Measurements from ENCODE around the gene NELFA.

Gene NELFA

GRCh38 chr4:1964971-1965370, 43.8 kb downstream of the NELFA start:
- DNase-seq (ENCODE audit: low spot score): no peak

DNA sequence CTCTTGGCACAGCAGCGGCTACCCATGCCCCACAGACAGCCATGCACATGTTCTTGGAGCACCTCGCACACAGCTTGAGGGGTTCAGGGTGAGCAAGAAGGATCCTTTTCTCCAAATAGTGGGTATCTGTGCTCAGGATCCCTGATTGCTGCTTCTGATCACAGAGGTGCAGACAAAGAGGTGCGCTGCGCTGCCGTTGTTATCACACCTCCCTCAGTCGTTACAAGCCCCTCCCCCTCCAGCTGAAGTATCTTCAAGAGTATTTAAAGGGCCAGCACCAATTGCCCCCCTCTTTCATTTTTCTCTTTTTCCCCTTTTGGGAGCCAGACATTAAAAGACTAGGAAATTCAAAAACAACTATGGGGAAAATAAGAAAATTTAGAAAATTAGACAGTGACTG, 44.3 kb downstream of the NELFA start:
- no peak for DNase-seq (ENCODE audit: low spot score)

GRCh38 chr4:1962980-1963379, 45.8 kb downstream of the NELFA start:
- no peak for DNase-seq (ENCODE audit: low spot score)

DNA sequence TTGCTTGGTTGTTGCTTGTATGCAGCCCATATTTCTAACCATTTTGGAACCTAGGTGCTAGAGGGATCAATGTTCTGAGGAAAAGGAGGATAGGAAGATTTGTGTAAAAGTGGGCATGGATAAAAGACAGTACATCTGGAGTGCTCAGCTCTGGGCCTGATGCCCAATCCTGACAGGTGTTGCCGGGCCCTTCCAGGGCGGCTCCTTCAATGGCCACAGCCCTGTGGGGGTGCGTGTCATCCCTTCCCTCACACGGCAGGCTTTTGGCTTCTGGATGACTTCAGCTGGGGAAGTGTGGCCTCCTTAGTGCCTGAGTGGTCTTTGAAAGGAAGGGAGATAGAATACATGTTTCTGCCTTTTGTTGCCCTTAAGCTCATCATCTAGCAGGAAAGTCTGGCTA, 47.2 kb downstream of the NELFA start:
- DNase-seq (ENCODE audit: low spot score): no peak

DNA sequence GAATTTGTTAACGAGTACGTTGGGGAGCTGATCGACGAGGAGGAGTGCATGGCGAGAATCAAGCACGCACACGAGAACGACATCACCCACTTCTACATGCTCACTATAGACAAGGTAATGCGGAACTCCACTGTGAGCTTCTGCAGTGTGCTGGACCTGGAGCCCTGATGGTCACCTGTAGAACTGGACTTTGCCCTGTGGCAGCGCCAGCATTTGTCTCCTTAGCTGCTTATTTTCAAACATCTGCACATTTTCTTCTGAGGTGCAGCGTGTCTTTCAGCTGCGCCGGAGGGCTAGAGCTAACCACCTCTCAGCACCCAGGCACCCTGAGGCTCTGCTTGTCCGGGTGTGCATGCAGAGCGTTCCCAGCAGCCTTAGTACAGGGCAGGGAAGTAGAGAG, 47.7 kb downstream of the NELFA start:
- DNase-seq (ENCODE audit: low spot score): no peak

- DNase-seq (ENCODE audit: low spot score): no peak
These were observed 48.5 kb downstream of the NELFA start for GRCh38 chr4:1960170-1960825.

DNA sequence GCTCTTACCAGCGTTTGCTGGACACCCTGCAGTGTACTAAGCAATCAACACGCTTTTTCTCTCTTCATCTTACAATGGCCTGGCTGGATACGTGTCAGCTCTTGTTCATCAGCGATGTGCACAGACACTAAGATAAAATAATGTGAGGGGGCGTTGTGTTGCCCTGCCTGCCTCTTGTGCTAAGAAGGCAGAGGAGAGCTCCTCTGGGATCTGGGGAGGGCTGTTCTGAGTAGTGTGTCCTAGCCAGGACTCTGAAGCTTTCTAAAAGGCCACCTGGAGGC, 49.7 kb downstream of the NELFA start:
- DNase-seq (ENCODE audit: low spot score): no peak

DNA sequence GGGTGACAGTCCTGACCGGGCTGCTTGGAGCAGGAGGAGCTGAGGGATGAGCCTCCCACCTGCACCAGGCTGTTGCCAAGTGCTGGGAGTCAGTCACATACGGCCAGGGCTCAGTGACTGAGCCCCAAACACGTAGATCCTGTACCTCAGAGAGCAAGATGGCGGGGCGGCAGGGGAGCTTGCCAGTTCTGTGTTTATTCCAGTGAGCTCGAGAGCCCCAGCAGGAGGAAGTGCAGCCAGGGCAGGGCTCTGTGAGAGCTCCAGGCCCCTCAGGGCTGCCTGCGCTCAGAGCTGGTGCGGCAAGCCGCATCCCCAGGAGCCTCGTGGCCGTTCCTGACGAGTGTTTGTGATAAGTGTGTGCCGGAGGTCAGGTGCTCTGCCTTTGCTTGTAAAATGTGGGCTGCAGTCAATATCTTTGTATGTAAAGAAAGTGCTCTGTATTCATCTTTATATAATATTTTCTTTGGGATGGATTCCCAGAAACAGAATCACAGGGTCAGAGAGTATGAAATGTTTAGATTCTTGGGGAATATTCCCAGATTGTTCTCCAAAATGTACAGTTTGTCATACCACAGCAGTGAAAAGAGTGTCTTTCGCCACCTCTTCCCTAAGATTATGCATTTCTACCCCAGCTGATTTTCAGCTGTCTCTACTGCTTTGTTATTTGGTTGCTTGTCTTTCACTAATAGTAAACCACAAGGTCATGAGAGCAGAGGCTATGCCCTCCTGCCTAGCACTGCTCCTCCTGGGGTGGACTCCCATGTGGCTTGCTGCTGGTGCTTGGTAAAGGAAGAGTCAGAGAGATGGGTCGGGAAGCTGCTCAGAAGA, 50.3 kb downstream of the NELFA start:
- DNase-seq (ENCODE audit: low spot score): no peak

GRCh38 chr4:1956631-1957030, 52.1 kb downstream of the NELFA start:
- DNase-seq (ENCODE audit: low spot score): no peak

DNA sequence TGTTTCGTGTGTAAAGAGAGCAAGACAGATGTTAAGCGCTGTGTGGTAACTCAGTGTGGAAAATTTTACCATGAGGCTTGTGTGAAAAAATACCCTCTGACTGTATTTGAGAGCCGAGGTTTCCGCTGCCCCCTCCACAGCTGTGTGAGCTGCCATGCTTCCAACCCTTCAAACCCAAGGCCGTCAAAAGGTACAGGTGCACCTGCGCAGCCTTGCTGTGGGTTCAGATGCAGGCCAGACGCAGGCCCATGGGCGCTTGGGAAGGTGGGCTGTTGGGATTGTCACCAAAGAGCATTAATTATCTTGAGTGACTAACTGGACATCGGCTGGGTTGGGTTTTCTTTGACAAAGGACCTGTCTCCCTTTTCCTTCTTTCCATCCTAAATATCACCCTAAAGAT, 55.4 kb downstream of the NELFA start:
- no peak for DNase-seq (ENCODE audit: low spot score)

DNA sequence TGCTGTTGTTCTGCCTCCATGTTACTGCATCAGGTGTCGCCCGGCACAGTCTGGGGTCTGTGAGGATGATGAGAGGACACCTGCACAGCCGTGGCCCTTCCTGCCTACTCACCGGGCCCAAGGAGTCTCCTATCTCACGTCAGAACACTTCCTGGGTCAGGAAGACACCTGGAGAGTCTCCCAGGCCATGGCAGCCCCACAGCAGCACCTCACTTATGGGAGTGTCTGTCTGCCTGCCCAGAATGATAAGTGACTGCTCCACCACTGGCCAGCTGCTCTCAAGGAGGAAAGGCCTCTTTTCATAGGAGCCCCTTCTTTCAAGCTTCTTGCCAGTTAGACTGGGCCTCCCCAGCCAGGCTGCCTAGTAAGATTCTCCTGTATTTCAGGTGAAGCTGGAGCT, 56.1 kb downstream of the NELFA start:
- DNase-seq (ENCODE audit: low spot score): no peak

GRCh38 chr4:1952058-1952700, 56.6 kb downstream of the NELFA start:
- DNase-seq (ENCODE audit: low spot score): no peak

GRCh38 chr4:1950369-1950768, 58.4 kb downstream of the NELFA start:
- DNase-seq (ENCODE audit: low spot score): no peak

DNA sequence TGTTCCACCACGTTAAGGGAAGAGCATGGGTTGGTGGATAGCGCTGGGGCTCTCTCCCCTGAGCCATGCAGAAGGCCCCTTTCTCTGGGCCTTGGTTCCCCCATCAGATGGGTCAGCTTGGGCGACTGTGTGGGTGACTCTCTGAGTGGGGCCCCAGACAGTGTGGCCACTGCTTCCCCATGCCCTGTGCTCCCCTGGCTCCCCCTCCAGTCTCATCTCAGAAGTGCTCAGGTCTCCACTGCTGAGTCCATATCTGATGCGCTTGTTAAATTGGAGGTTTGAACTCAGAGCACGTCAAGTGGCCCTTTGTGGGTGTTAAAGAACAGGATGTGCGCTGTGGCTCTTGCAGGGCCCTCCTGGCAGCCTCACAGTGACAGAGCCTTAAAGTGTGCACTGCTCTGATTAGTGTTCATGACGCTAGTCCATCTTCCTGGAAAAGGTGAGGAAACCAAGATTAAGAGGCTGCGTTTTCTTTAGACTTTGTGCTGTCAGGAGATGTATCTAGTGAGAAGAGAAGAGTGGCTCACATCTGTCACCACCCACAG, 59.8 kb downstream of the NELFA start:
- DNase-seq (ENCODE audit: low spot score): no peak

GRCh38 chr4:1948232-1948631, 60.5 kb downstream of the NELFA start:
- DNase-seq (ENCODE audit: low spot score): no peak

- DNase-seq (ENCODE audit: low spot score): no peak
These were observed 62.9 kb downstream of the NELFA start for GRCh38 chr4:1945912-1946311.

GRCh38 chr4:1945124-1945895, 63.5 kb downstream of the NELFA start:
- no peak for DNase-seq (ENCODE audit: low spot score)

DNA sequence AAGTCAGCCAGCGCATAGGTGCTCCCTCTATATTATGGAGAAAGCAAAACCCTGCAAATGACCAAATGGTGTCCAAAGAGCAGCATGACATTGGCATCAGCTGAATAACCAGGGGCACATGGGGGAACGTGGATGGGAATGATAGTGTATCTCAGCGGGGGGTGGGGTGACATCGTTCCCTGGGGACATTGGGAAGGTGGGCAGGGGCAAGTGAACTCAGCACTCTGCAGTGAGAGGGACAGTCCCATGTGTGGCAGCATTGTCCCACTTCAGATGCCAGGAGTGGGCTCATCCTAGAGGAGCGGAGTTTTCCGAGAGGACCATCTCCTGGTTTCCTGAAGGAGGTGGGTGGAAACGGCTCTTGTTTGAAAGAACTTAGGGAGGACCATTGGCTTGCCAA, 64.8 kb downstream of the NELFA start:
- no peak for DNase-seq (ENCODE audit: low spot score)

DNA sequence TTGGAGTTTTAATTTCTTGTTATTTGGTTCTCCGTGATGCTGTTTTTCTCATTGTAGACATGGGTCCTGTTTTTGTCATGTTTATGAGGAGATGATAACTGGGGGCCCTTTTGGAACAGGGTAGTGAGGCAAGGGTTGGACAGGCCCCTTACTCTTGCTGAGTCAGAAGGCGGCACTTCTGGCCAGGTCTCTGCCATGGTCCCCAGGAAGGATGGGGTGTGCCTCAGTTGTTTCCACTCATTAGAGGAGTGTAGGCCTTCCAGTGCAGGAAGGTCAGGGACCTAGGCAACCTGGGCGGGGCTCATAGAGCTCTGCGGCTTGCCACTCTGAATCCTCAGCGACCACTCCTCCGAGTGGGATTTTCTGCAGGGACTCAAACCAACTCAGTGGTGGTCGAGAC, 68.2 kb downstream of the NELFA start:
- DNase-seq (ENCODE audit: low spot score): no peak

DNA sequence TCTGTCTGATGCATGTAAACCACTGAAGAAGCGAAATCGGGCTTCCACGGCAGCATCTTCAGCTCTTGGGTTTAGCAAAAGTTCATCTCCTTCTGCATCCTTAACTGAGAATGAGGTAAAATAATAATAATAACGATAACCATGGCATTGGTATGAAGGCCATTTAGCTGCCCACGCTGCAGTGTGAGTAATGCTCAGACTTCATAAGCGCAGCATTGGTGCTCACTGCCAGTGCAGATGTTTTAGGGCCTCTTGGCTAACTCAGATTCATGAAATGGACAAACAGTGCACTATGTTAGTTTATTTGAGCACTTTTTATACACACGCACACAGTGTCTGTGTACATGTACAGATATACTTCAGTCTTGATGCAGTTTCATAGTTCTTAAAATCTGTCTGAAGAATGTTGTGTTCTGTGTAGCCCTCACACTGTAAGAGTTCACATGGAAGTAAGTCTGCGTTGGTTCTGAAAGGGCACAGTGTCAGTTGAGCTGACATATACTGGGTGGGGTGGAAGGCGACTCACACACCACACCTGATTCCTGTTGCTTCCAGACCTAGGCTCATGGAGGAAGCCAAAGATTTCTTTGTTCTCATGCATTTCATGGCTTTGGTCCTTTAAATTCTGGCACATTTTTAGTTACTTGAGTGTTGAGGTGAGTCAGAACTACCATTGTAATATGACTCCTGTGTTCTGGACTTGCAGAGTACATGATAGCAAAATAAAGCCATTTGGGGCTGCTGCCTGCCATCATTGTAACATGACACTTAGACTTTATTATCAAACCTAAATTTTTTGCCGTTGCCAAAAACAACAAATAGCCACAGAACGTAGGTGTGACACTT, 68.9 kb downstream of the NELFA start:
- DNase-seq (ENCODE audit: low spot score): peak; percentile 81

DNA sequence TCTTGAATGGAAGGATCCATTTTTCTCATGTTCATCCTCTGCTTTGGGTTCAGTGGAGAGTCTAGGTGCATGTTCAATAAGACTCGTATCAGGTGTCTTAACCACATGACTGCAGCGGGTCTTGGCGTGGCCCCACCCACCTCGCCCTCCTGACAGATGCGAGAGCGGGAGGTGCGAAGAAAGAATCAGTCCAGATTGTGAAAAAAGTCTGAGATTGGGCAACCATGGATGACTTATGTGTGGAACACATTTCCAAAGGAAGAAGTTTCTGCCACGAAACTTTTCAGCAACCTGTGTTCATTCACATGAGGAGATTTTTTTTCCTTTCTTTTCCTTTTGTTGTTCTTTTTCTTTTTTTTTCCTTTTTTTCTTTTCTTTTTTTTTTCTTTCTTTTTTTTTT, 70.7 kb downstream of the NELFA start:
- no peak for DNase-seq (ENCODE audit: low spot score)

DNA sequence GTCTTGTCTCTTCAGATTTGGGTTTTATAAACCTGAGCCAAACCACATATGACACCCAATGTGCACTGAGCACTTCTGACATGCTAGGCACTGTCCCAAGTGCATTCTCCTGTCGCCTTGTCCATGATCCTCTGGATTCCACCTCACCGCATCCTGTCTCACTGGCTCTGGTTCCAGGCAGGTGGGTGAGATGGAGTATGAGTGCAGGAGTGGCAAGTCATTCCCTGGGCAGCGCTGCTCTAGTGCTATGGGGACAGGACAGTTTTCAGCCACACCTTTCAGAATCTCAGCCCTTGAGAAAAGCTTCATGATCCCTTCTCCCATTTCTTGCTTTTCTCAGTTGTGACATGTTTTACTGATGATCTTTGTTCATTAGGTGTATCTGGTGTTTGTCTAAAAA, 71.2 kb downstream of the NELFA start:
- no peak for DNase-seq (ENCODE audit: low spot score)
